GM21367 (cell line): ENCODE measurements around the gene HNRNPAB.

Experiments used
- ATAC-seq: cut with Tn5 transposase; IDR thresholded peaks from one replicate; pipeline ENCODE4 v1.9.1; 2021; ENCODE audit not compliant: unreplicated experiment

The HNRNPAB gene

GRCh38 chr5:178211095-178212048 is 7.0 kb downstream of the HNRNPAB start:
- no peak for ATAC-seq

- ATAC-seq = no peak
Observed at GRCh38 chr5:178212241-178213002, 8.1 kb downstream of the HNRNPAB start.

GRCh38 chr5:178213003-178213461 is 8.7 kb downstream of the HNRNPAB start:
- ATAC-seq = no peak

GRCh38 chr5:178213748-178214151 is 9.4 kb downstream of the HNRNPAB start:
- no peak for ATAC-seq

- ATAC-seq = no peak
Observed at GRCh38 chr5:178214160-178214803, 9.9 kb downstream of the HNRNPAB start.

- ATAC-seq = no peak
Observed at GRCh38 chr5:178215280-178216002, 11.1 kb downstream of the HNRNPAB start.

- ATAC-seq = no peak
Observed at GRCh38 chr5:178216088-178216534, 11.8 kb downstream of the HNRNPAB start.

- ATAC-seq = no peak
Observed at GRCh38 chr5:178216779-178217178, 12.4 kb downstream of the HNRNPAB start.

- ATAC-seq = no peak
Observed at GRCh38 chr5:178218237-178218776, 14.0 kb downstream of the HNRNPAB start.

GRCh38 chr5:178218827-178219226 is 14.5 kb downstream of the HNRNPAB start:
- ATAC-seq = no peak

- no peak for ATAC-seq
Observed at GRCh38 chr5:178221282-178221681, 16.9 kb downstream of the HNRNPAB start.

- ATAC-seq = no peak
Observed at GRCh38 chr5:178221853-178222252, 17.5 kb downstream of the HNRNPAB start.

- no peak for ATAC-seq
Observed at GRCh38 chr5:178222292-178222691, 18.0 kb downstream of the HNRNPAB start.

- no peak for ATAC-seq
Observed at GRCh38 chr5:178223196-178223773, 19.0 kb downstream of the HNRNPAB start.

GRCh38 chr5:178223828-178224335 is 19.5 kb downstream of the HNRNPAB start:
- ATAC-seq = no peak

- ATAC-seq = no peak
Observed at GRCh38 chr5:178224403-178224802, 20.1 kb downstream of the HNRNPAB start.

GRCh38 chr5:178225174-178225573 is 20.8 kb downstream of the HNRNPAB start:
- ATAC-seq = no peak

GRCh38 chr5:178227138-178227659 is 22.9 kb downstream of the HNRNPAB start:
- no peak for ATAC-seq

GRCh38 chr5:178227929-178228328 is 23.6 kb downstream of the HNRNPAB start:
- no peak for ATAC-seq
